Measurements from ENCODE around the gene ATXN1. TPM values are rescaled to one million over a fixed set of nuclear protein-coding genes. Genes with fewer than 3 reads are reported as not detected.

The ATXN1 gene
- total RNA-seq, 1 experiment from 2014 or later: 16.5 TPM

- Mint-ChIP-seq H3K4me1 (ENCODE audit: insufficient read depth, unreplicated experiment) (peaks cover 41% of the 10 kb centered on the region), H3K27ac (ENCODE audit: low read depth, unreplicated experiment) (no peak overlapping the region), H3K27me3 (ENCODE audit: insufficient read depth, unreplicated experiment) (no peaks in the 10 kb centered on the region), H3K4me3 (ENCODE audit: unreplicated experiment) (no peak overlapping the region), H3K9me3 (ENCODE audit: unreplicated experiment) (no peaks in the 10 kb centered on the region), H3K36me3 (ENCODE audit: insufficient read depth, unreplicated experiment) (no peaks in the 10 kb centered on the region)
- POLR2A ChIA-PET: interaction anchor here (0.6 to 1.7 kb wide), 6 partner anchors 10 to 426 kb away, joined by 3 to 7 read pairs (median 4); no protein-coding TSS in a partner anchor
- CTCF ChIA-PET: interaction anchor here (0.6 to 5.5 kb wide), 8 partner anchors 9 to 658 kb away, joined by 3 to 43 read pairs (median 3); no protein-coding TSS in a partner anchor
- peak; percentile 62 for DNase-seq (ENCODE audit: unreplicated experiment)
- TF ChIP-seq CTCF (IDR thresholded peaks at IDR 0.05; ENCODE audit: unreplicated experiment): no peak
- BruUV-seq (replicated peaks): no TSS peak
- intact Hi-C loops (cut with micrococcal nuclease): no loop called here
Measured at GRCh38 chr6:16336056-16336818, 425.0 kb downstream of the ATXN1 start.

- BruUV-seq (replicated peaks): no TSS peak
- Mint-ChIP-seq H3K36me3 (ENCODE audit: insufficient read depth, unreplicated experiment) (no peaks in the 10 kb centered on the region), H3K9me3 (ENCODE audit: unreplicated experiment) (no peaks in the 10 kb centered on the region), H3K27ac (ENCODE audit: low read depth, unreplicated experiment) (no peak overlapping the region), H3K27me3 (ENCODE audit: insufficient read depth, unreplicated experiment) (no peaks in the 10 kb centered on the region), H3K4me1 (ENCODE audit: insufficient read depth, unreplicated experiment) (peaks cover 41% of the 10 kb centered on the region), H3K4me3 (ENCODE audit: unreplicated experiment) (no peak overlapping the region)
- POLR2A ChIA-PET: interaction anchor here (1.7 to 3.2 kb wide), 3 partner anchors 176 to 427 kb away, joined by 4 to 41 read pairs (median 5); partner anchors contain the start of gene ATXN1
- intact Hi-C loops (cut with micrococcal nuclease): no loop called here
- CTCF ChIA-PET: interaction anchor here (0.6 to 5.5 kb wide), 6 partner anchors 75 to 707 kb away, joined by 3 to 43 read pairs (median 4); no protein-coding TSS in a partner anchor
- TF ChIP-seq CTCF (IDR thresholded peaks at IDR 0.05; ENCODE audit: unreplicated experiment): no peak
- no peak for DNase-seq (ENCODE audit: unreplicated experiment)
Measured at GRCh38 chr6:16335176-16335575, 426.1 kb downstream of the ATXN1 start.

- Mint-ChIP-seq H3K36me3 (ENCODE audit: insufficient read depth, unreplicated experiment) (no peaks in the 10 kb centered on the region), H3K4me1 (ENCODE audit: insufficient read depth, unreplicated experiment) (peaks cover 41% of the 10 kb centered on the region), H3K27ac (ENCODE audit: low read depth, unreplicated experiment) (no peak overlapping the region), H3K9me3 (ENCODE audit: unreplicated experiment) (no peaks in the 10 kb centered on the region), H3K27me3 (ENCODE audit: insufficient read depth, unreplicated experiment) (no peaks in the 10 kb centered on the region), H3K4me3 (ENCODE audit: unreplicated experiment) (no peak overlapping the region)
- POLR2A ChIA-PET: interaction anchor here (0.8 to 3.2 kb wide), 6 partner anchors 133 to 752 kb away, joined by 3 to 41 read pairs (median 4); partner anchors contain the start of gene ATXN1
- BruUV-seq (replicated peaks): no TSS peak
- intact Hi-C loops (cut with micrococcal nuclease): loop anchor here (5.0 kb wide), 2 partner anchors 483 to 698 kb away; no protein-coding TSS in a partner anchor
- peak; percentile 96 for DNase-seq (ENCODE audit: unreplicated experiment)
- no peak for TF ChIP-seq CTCF (IDR thresholded peaks at IDR 0.05; ENCODE audit: unreplicated experiment)
- CTCF ChIA-PET: interaction anchor here (0.6 to 5.5 kb wide), 13 partner anchors 11 to 653 kb away, joined by 3 to 43 read pairs (median 4); no protein-coding TSS in a partner anchor
Measured at GRCh38 chr6:16334671-16335070, 426.6 kb downstream of the ATXN1 start.

- intact Hi-C loops (cut with micrococcal nuclease): loop anchor here (2.0 to 5.0 kb wide), 3 partner anchors 484 to 699 kb away; no protein-coding TSS in a partner anchor
- no peaks in the 10 kb centered on the region for H3K27me3 Mint-ChIP-seq (ENCODE audit: insufficient read depth, unreplicated experiment)
- no TSS peak for BruUV-seq (replicated peaks)
- H3K36me3 Mint-ChIP-seq (ENCODE audit: insufficient read depth, unreplicated experiment): no peaks in the 10 kb centered on the region
- no peak overlapping the region for H3K27ac Mint-ChIP-seq (ENCODE audit: low read depth, unreplicated experiment)
- no peak overlapping the region for H3K4me3 Mint-ChIP-seq (ENCODE audit: unreplicated experiment)
- no peak for TF ChIP-seq CTCF (IDR thresholded peaks at IDR 0.05; ENCODE audit: unreplicated experiment)
- H3K4me1 Mint-ChIP-seq (ENCODE audit: insufficient read depth, unreplicated experiment): peaks cover 32% of the 10 kb centered on the region
- ChIA-PET CTCF (interaction anchor here (0.6 to 5.5 kb wide), 30 partner anchors 10 to 753 kb away, joined by 3 to 43 read pairs (median 4); no protein-coding TSS in a partner anchor), POLR2A (interaction anchor here (0.5 to 3.2 kb wide), 14 partner anchors 59 to 1533 kb away, joined by 3 to 41 read pairs (median 5); partner anchors contain the start of gene ATXN1)
- DNase-seq (ENCODE audit: unreplicated experiment): peak; percentile 81
- no peaks in the 10 kb centered on the region for H3K9me3 Mint-ChIP-seq (ENCODE audit: unreplicated experiment)
Measured at GRCh38 chr6:16333580-16333979, 427.7 kb downstream of the ATXN1 start.
